GM12878 (cell line): Measurements from ENCODE around the gene SGIP1. TPM values are rescaled to one million over a fixed set of nuclear protein-coding genes. Genes with fewer than 3 reads are reported as not detected.

ENCODE experiments used
- ATAC-seq: fragments of 200-7000 bp; cut with Tn5 transposase; 3 replicates; pipeline ENCODE4 v1.9.1; 2020; ENCODE audit warnings: mild to moderate bottlenecking, moderate library complexity
- BruUV-seq: library from RNA; stranded (reverse); fragments of 400-500 nt; replicated peaks from 2 replicates; lab custom pipeline; 2021; lab: Mats Ljungman, UMichigan
- CTCF ChIA-PET: fragments of 300-600 bp; sonication (Branson Sonifier 250); formaldehyde crosslinking; extraction: SDS; loops from one replicate; lab custom pipeline; 2021; ENCODE audit warnings: inconsistent platforms; lab: Yijun Ruan, JAX
- POLR2A ChIA-PET: fragments of 350-600 bp; formaldehyde crosslinking; extraction: SDS; loops from one replicate; lab custom pipeline; 2021; ENCODE audit warnings: inconsistent platforms; lab: Charles Lee
- RAD21 ChIA-PET: fragments of 300-600 bp; sonication (Branson Sonifier 250); formaldehyde crosslinking; loops from one replicate; lab custom pipeline; 2023; ENCODE audit warnings: antibody characterized with exemption; ENCODE audit not compliant: unreplicated experiment; lab: Charles Lee
- SMC1A ChIA-PET: fragments of 300-600 bp; sonication (Branson Sonifier 250); formaldehyde crosslinking; loops from one replicate; lab custom pipeline; 2023; ENCODE audit not compliant: unreplicated experiment, uncharacterized antibody; lab: Charles Lee
- DNase-seq: peaks from one replicate; pipeline ENCODE4 v3.0.0-alpha.2; 2011; ENCODE audit warnings: low read depth, low spot score
- FAIRE-seq: peaks from 3 replicates; lab custom pipeline; 2011; peaks lifted over from hg19 to GRCh38; lab: Jason Lieb, UNC
- H2AFZ ChIP-seq: 2 replicates; pipeline ENCODE4 v1.6.0; 2011; ENCODE audit warnings: low read depth, low read length, control low read depth; ENCODE audit not compliant: control insufficient read depth
- H3K27ac ChIP-seq: 2 replicates; pipeline ENCODE4 v1.5.1; 2011; ENCODE audit warnings: control low read depth; ENCODE audit not compliant: control insufficient read depth, insufficient read depth
- H3K27me3 ChIP-seq, 2 experiments: replicated peaks in 1 of 2; 2 replicates each; pipeline versions ENCODE4 v1.6.0 to v1.6.1; 2011; ENCODE audit warnings: low read length in 1 of 2; ENCODE audit not compliant: control insufficient read depth in 2 of 2, insufficient read depth in 2 of 2
- H3K36me3 ChIP-seq, 2 experiments: 2 replicates each; pipeline ENCODE4 v1.5.1; 2011; ENCODE audit warnings: low read length in 1 of 2; ENCODE audit not compliant: control insufficient read depth in 2 of 2, insufficient read depth in 2 of 2
- H3K4me1 ChIP-seq: 2 replicates; pipeline ENCODE4 v1.6.1; 2011; ENCODE audit warnings: mild to moderate bottlenecking, low read length, moderate library complexity, mixed read lengths; ENCODE audit not compliant: control insufficient read depth, insufficient read depth
- H3K4me2 ChIP-seq: 2 replicates; pipeline ENCODE4 v1.6.0; 2011; ENCODE audit warnings: control low read depth; ENCODE audit not compliant: control insufficient read depth, insufficient read depth
- H3K4me3 ChIP-seq: fragments of 200-600 bp; sonication (generic); 2 replicates; pipeline ENCODE4 v1.5.1; 2016
- H3K79me2 ChIP-seq: 2 replicates; pipeline ENCODE4 v1.6.0; 2011; ENCODE audit warnings: low read length; ENCODE audit not compliant: control insufficient read depth, insufficient read depth
- H3K9ac ChIP-seq: 2 replicates; pipeline ENCODE4 v1.8.0; 2011; ENCODE audit warnings: low read length, control low read depth, mixed read lengths; ENCODE audit not compliant: control insufficient read depth, insufficient read depth
- H3K9me3 ChIP-seq: replicated peaks from 3 replicates; pipeline ENCODE4 v1.5.1; 2011; ENCODE audit warnings: mild to moderate bottlenecking, low read length; ENCODE audit not compliant: control insufficient read depth, insufficient read depth
- H4K20me1 ChIP-seq: 2 replicates; pipeline ENCODE4 v1.6.0; 2011; ENCODE audit not compliant: control insufficient read depth, insufficient read depth
- CBFB ChIP-seq: IDR thresholded peaks from 2 replicates; pipeline ENCODE4 v1.6.1; 2016; ENCODE audit warnings: antibody characterized with exemption, low read depth
- DPF2 ChIP-seq: fragments of 450-650 bp; IDR thresholded peaks from 2 replicates; pipeline ENCODE4 v1.6.1; 2017; ENCODE audit warnings: mild to moderate bottlenecking
- MXI1 ChIP-seq: fragments of 150-350 bp; IDR thresholded peaks from 2 replicates; pipeline ENCODE4 v1.6.1; 2011; ENCODE audit warnings: low read depth, mild to moderate bottlenecking, inconsistent platforms, low read length, improper control_type of control experiment
- MYC ChIP-seq: IDR thresholded peaks from 2 replicates; pipeline ENCODE4 v1.6.1; 2011; ENCODE audit warnings: mild to moderate bottlenecking, low read length, moderate library complexity, inconsistent platforms; ENCODE audit not compliant: insufficient read depth, insufficient replicate concordance, insufficient read length, severe bottlenecking
- NR2C1 ChIP-seq: fragments of 450-650 bp; IDR thresholded peaks from 2 replicates; pipeline ENCODE4 v1.6.1; 2017; ENCODE audit warnings: antibody characterized with exemption, mild to moderate bottlenecking, moderate library complexity
- PAX5 ChIP-seq: IDR thresholded peaks from 2 replicates; pipeline ENCODE4 v1.6.1; 2011; ENCODE audit warnings: low read depth, low read length, borderline replicate concordance
- RCOR1 ChIP-seq: conservative IDR thresholded peaks from 2 replicates; pipeline ENCODE4 v1.6.1; 2012; ENCODE audit warnings: low read depth, low read length, improper control_type of control experiment
- RFX5 ChIP-seq: IDR thresholded peaks from 2 replicates; pipeline ENCODE4 v1.6.1; 2011; ENCODE audit warnings: low read depth, low read length, improper control_type of control experiment
- WGBS: methylation state at CpG from one replicate; pipeline ENCODE4 v1.1.6; 2016; ENCODE audit warnings: low lambda C conversion rate; ENCODE audit not compliant: insufficient replicate concordance, insufficient coverage; ENCODE audit errors: missing lambda C conversion rate; 5-methylcytosine and 5-hydroxymethylcytosine counted together
- in situ Hi-C: fragments of 300-500 bp; cut with MboI; formaldehyde crosslinking; loops from 9 replicates; pipeline ENCODE4 v1.14.3; 2018; ENCODE audit warnings: mixed read lengths
- intact Hi-C: fragments of 100-400 bp; cut with micrococcal nuclease; formaldehyde crosslinking; loops from one replicate; pipeline ENCODE4 v1.14.2; 2022; ENCODE audit not compliant: unreplicated experiment
- polyA plus RNA-seq, 11 experiments: library from polyadenylated mRNA; depleted of rRNA in 4 of 11; unstranded in 6 of 11; stranded (reverse) in 5 of 11; fragments of >200 nt; fragmentation: Nextera tagmentation in 4 of 11; fragmentation: Illumina TruSeq in 1 of 11; extraction: Ambion mirVana in 4 of 11; extraction: Trizol in 1 of 11; gene quantifications; 1 replicate in 1 of 11; 2 replicates in 10 of 11; pipeline versions ENCODE4 v1.2.1 to v1.2.3, GENCODE V29; 2011 to 2016; ENCODE audit warnings: inconsistent platforms in 2 of 11, missing spikeins in 2 of 11, low read depth in 1 of 11
- total RNA-seq, 4 experiments: library from RNA; depleted of rRNA in 3 of 4; stranded (reverse); fragments of >200 nt in 3 of 4; fragmentation: Illumina TruSeq in 1 of 4; extraction: Trizol in 1 of 4; gene quantifications; 2 replicates each; pipeline versions ENCODE4 v1.2.1 to v1.2.3, GENCODE V29; 2013 to 2021
- TF ChIP-seq, protein P1 (sequence below): fragments of 450-650 bp; formaldehyde crosslinking; IDR thresholded peaks from 2 replicates; pipeline ENCODE4 v1.4.0; 2022; ENCODE audit warnings: mild to moderate bottlenecking, moderate library complexity
- TF ChIP-seq, protein P2 (sequence below): fragments of 450-650 bp; IDR thresholded peaks from 2 replicates; pipeline ENCODE4 v1.6.1; 2017; ENCODE audit warnings: borderline replicate concordance
- TF ChIP-seq, protein P3 (sequence below): fragments of 150-350 bp; IDR thresholded peaks from 2 replicates; pipeline ENCODE4 v1.6.1; 2014; ENCODE audit warnings: mild to moderate bottlenecking, low read depth, low read length

Gene SGIP1
- total and polyA plus RNA-seq, 10 of the 15 experiments (the other 5 are each of a cell fraction or from before 2014, with no cell fraction given): 0.15 TPM; not detected in 9

DNA sequence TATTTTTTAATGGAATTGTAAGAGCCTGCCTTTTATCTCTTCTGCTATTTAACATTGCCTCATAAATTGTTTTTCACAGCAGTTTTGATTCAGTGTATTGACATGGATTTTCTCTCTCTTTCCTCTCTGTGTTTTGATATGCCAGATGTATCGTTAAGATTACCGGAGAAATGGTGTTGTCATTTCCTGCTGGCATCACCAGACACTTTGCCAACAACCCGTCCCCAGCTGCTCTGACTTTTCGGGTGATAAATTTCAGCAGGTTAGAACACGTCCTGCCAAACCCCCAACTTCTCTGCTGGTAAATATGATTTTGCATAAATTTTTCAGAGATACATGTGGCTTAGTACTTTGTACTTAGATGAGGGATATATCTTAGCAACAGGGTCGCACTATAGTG, 195.2 kb downstream of the SGIP1 start:
- Histone ChIP-seq H3K4me3 (no peak overlapping the region), H4K20me1 (no peaks in the 10 kb centered on the region), H3K27me3 (0 out of 4 replicates have a peak, but pooled peaks cover 0 to 6% of the 10 kb centered on the region in 2 experiments), H3K9ac (no peak overlapping the region), H3K9me3 (no peaks in the 10 kb centered on the region), H3K4me1 (no peaks in the 10 kb centered on the region), H2AFZ (no peak overlapping the region), H3K36me3 (no peaks in the 10 kb centered on the region), H3K79me2 (no peaks in the 10 kb centered on the region), H3K27ac (no peak overlapping the region), H3K4me2 (no peak overlapping the region)
- POLR2A ChIA-PET: no interaction called here
- SMC1A ChIA-PET: no interaction called here
- DNase-seq (no peak), ATAC-seq (no peak), FAIRE-seq (no peak)
- no TSS peak for BruUV-seq
- TF ChIP-seq RCOR1: no peak
- TF ChIP-seq, protein P1, sequence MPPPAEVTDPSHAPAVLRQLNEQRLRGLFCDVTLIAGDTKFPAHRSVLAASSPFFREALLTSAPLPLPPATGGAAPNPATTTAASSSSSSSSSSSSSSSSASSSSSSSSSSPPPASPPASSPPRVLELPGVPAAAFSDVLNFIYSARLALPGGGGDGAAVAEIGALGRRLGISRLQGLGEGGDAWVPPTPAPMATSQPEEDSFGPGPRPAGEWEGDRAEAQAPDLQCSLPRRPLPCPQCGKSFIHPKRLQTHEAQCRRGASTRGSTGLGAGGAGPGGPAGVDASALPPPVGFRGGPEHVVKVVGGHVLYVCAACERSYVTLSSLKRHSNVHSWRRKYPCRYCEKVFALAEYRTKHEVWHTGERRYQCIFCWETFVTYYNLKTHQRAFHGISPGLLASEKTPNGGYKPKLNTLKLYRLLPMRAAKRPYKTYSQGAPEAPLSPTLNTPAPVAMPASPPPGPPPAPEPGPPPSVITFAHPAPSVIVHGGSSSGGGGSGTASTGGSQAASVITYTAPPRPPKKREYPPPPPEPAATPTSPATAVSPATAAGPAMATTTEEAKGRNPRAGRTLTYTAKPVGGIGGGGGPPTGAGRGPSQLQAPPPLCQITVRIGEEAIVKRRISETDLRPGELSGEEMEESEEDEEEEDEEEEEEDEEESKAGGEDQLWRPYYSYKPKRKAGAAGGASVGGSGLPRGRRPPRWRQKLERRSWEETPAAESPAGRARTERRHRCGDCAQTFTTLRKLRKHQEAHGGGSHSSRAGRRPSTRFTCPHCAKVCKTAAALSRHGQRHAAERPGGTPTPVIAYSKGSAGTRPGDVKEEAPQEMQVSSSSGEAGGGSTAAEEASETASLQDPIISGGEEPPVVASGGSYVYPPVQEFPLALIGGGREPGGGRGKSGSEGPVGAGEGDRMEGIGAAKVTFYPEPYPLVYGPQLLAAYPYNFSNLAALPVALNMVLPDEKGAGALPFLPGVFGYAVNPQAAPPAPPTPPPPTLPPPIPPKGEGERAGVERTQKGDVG (CRISPR knock-in tag): no peak
- in situ Hi-C loops: loop anchor here (10.0 kb wide), 1 partner anchor 474 kb away; no protein-coding TSS in a partner anchor
- RAD21 ChIA-PET: no interaction called here
- CTCF ChIA-PET: no interaction called here
- intact Hi-C loops: loop anchor here (5.0 kb wide), 2 partner anchors 122 to 487 kb away; no protein-coding TSS in a partner anchor
- WGBS: 6% methylated on average over 6 of the region's 6 CpGs

DNA sequence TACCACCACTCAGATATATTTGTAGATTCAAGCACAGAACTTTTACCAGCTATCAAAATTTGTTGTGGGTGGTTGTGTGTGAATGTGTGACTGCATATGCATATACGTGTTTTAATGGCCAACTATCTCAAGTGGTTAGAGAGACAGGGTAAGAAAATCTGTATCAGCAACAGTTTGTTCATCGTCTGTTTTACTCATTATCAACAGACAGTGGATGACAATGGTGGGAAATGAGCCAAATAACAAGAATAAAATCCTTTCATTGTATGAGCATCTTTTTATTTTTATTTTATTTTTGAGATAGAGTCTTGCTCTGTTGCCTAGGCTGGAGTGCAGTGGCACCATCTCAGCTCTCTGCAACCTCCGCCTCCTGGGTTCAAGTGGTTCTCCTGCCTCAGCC, 195.6 kb downstream of the SGIP1 start:
- no peak overlapping the region for H3K9ac ChIP-seq
- no peaks in the 10 kb centered on the region for H3K79me2 ChIP-seq
- H2AFZ ChIP-seq: no peak overlapping the region
- intact Hi-C loops (loop anchor here (5.0 kb wide), 2 partner anchors 122 to 487 kb away; no protein-coding TSS in a partner anchor), in situ Hi-C loops (loop anchor here (10.0 kb wide), 1 partner anchor 475 kb away; no protein-coding TSS in a partner anchor)
- no peaks in the 10 kb centered on the region for H3K9me3 ChIP-seq
- 0 out of 4 replicates have a peak, but pooled peaks cover 0 to 4% of the 10 kb centered on the region in 2 experiments for H3K27me3 ChIP-seq
- POLR2A ChIA-PET: no interaction called here
- SMC1A ChIA-PET: no interaction called here
- RAD21 ChIA-PET: no interaction called here
- ATAC-seq (no peak), DNase-seq (no peak), FAIRE-seq (no peak)
- H3K4me1 ChIP-seq: no peaks in the 10 kb centered on the region
- H3K36me3 ChIP-seq: no peaks in the 10 kb centered on the region
- no peak overlapping the region for H3K4me3 ChIP-seq
- no TSS peak for BruUV-seq
- no peaks in the 10 kb centered on the region for H4K20me1 ChIP-seq
- CTCF ChIA-PET: no interaction called here
- H3K4me2 ChIP-seq: no peak overlapping the region
- WGBS: 58% methylated on average over 3 of the region's 3 CpGs
- H3K27ac ChIP-seq: no peak overlapping the region
- TF ChIP-seq MYC: no peak
- no peak for TF ChIP-seq NR2C1
- TF ChIP-seq DPF2: no peak
- TF ChIP-seq, protein P2, sequence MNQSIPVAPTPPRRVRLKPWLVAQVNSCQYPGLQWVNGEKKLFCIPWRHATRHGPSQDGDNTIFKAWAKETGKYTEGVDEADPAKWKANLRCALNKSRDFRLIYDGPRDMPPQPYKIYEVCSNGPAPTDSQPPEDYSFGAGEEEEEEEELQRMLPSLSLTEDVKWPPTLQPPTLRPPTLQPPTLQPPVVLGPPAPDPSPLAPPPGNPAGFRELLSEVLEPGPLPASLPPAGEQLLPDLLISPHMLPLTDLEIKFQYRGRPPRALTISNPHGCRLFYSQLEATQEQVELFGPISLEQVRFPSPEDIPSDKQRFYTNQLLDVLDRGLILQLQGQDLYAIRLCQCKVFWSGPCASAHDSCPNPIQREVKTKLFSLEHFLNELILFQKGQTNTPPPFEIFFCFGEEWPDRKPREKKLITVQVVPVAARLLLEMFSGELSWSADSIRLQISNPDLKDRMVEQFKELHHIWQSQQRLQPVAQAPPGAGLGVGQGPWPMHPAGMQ: no peak
- no peak for TF ChIP-seq PAX5
- TF ChIP-seq, protein P3, sequence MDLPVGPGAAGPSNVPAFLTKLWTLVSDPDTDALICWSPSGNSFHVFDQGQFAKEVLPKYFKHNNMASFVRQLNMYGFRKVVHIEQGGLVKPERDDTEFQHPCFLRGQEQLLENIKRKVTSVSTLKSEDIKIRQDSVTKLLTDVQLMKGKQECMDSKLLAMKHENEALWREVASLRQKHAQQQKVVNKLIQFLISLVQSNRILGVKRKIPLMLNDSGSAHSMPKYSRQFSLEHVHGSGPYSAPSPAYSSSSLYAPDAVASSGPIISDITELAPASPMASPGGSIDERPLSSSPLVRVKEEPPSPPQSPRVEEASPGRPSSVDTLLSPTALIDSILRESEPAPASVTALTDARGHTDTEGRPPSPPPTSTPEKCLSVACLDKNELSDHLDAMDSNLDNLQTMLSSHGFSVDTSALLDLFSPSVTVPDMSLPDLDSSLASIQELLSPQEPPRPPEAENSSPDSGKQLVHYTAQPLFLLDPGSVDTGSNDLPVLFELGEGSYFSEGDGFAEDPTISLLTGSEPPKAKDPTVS: no peak
- no peak for TF ChIP-seq CBFB
- TF ChIP-seq MXI1: no peak
- no peak for TF ChIP-seq RFX5
